ENCODE data around the gene STK17B. TPM values are rescaled to one million over a fixed set of nuclear protein-coding genes. Genes with fewer than 3 reads are reported as not detected.

STK17B gene
- total RNA-seq, 2 experiments from 2014 or later = 329 to 403 TPM

DNA sequence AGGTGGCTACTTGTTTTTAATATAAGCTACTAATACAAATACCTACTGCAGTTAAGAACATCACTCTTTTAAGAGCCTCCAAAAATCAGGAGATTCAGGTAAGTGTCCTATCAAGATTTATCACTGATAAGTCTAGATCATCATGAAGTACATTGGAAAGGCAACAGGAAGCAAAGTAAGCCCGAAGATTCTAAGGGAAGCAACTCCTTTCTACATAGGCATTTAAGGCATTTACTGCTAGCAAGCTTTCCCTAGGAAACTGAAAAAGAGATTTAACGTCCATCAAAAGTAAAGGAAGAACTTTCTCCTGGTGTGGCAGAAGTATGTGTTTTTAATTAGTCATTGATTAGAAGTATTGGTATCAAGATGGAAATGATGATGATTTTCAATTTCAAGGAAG lies 3.7 kb downstream of the STK17B start:
- Mint-ChIP-seq H3K9me3 (no peaks in the 10 kb centered on the region), H3K4me3 (peak overlapping the region; percentile 95), H3K4me1 (peaks cover 28% of the 10 kb centered on the region), H3K27me3 (no peaks in the 10 kb centered on the region), H3K36me3 (ENCODE audit: low read depth) (peaks cover 71% of the 10 kb centered on the region), H3K27ac (peak overlapping the region; percentile 96)
- CTCF ChIA-PET = interaction anchor here (0.6 to 2.8 kb wide), 8 partner anchors 9 to 516 kb away, joined by 3 to 16 read pairs (median 5); no protein-coding TSS in a partner anchor
- no peak for DNase-seq
- POLR2A ChIA-PET = no interaction called here

DNA sequence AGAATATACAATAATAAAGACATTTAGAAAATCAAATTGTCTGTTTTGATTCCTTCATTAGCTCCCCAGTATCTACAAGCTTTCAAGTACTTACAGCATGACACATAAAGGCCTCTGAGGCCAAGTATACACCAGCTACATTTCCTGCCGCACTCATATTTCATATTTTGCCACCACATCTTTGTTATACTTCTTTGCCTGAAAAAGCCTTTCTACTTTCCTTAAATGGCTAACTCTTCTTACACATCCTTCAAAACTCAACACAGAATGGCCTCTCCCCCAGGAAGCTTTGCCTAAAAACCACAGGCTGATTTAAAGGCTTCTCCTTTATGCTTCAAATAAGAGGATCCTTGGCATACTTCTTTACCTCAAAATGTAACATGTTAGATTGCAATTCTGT lies 4.5 kb downstream of the STK17B start:
- ChIA-PET CTCF (interaction anchor here (0.6 to 3.0 kb wide), 14 partner anchors 9 to 674 kb away, joined by 3 to 16 read pairs (median 4); partner anchors contain the start of gene DNAH7), POLR2A (interaction anchor here (0.6 to 0.9 kb wide), 3 partner anchors 9 to 605 kb away, joined by 3 to 5 read pairs (median 5); no protein-coding TSS in a partner anchor)
- H3K9me3 Mint-ChIP-seq = no peaks in the 10 kb centered on the region
- H3K4me3 Mint-ChIP-seq = peak overlapping the region; percentile 95
- H3K27ac Mint-ChIP-seq = peak overlapping the region; percentile 96
- no peaks in the 10 kb centered on the region for H3K27me3 Mint-ChIP-seq
- DNase-seq = peak; percentile 55
- peaks cover 32% of the 10 kb centered on the region for H3K4me1 Mint-ChIP-seq
- peaks cover 78% of the 10 kb centered on the region for H3K36me3 Mint-ChIP-seq (ENCODE audit: low read depth)

DNA sequence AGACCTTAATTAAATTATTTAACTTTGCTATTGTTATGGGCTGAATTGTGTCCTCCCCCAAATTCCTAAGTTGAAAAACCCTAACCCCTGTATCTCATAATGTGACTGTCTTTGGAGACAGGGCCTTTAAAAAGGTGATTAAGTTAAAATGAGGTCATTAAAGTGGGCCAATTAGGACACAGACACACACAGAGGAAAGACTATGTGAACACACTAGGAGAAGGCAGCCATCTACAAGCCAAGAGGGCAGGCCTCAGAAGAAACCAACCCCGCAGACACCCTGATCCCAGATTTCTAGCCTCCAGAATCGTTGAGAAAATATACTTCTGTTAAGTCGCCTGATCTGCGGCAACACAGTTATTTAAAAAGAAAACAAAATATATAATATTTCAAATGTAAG lies 6.4 kb downstream of the STK17B start:
- H3K27ac Mint-ChIP-seq = peak overlapping the region; percentile 87
- peak overlapping the region; percentile 95 for H3K4me3 Mint-ChIP-seq
- H3K9me3 Mint-ChIP-seq = no peaks in the 10 kb centered on the region
- POLR2A ChIA-PET = interaction anchor here (0.7 kb wide), 1 partner anchor 12 kb away, joined by 3 read pairs; no protein-coding TSS in a partner anchor
- CTCF ChIA-PET = interaction anchor here (1.4 to 3.2 kb wide), 5 partner anchors 11 to 111 kb away, joined by 3 to 12 read pairs (median 7); no protein-coding TSS in a partner anchor
- DNase-seq = no peak
- peaks cover 90% of the 10 kb centered on the region for H3K36me3 Mint-ChIP-seq (ENCODE audit: low read depth)
- no peaks in the 10 kb centered on the region for H3K27me3 Mint-ChIP-seq
- H3K4me1 Mint-ChIP-seq = peaks cover 47% of the 10 kb centered on the region

DNA sequence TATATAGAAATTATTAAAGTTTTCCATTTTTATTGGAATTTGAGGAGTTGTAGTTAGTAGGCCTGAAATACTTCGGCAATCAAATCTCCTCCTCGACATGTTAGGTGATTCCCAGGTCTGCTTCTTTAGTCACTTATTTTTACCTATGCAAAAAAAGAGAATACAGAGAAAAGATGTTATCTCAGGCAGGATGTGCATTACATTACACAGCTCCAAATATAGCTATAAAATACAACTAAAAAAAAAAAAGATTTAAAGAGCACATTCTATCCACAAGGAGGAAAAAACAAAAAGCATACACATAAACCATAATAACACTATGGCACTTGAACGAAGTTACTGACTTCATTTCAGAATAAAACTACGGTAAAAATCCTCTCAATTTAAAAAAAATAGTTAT lies 8.1 kb downstream of the STK17B start:
- H3K27ac Mint-ChIP-seq = peak overlapping the region; percentile 95
- CTCF ChIA-PET = interaction anchor here (0.7 to 3.2 kb wide), 12 partner anchors 11 to 599 kb away, joined by 3 to 12 read pairs (median 4); no protein-coding TSS in a partner anchor
- POLR2A ChIA-PET = interaction anchor here (0.6 to 1.6 kb wide), 4 partner anchors 10 to 507 kb away, joined by 3 to 7 read pairs (median 4); partner anchors contain the start of gene SLC39A10
- H3K27me3 Mint-ChIP-seq = no peaks in the 10 kb centered on the region
- peak overlapping the region; percentile 68 for H3K4me3 Mint-ChIP-seq
- peaks cover 58% of the 10 kb centered on the region for H3K4me1 Mint-ChIP-seq
- no peak for DNase-seq
- H3K9me3 Mint-ChIP-seq = no peaks in the 10 kb centered on the region
- H3K36me3 Mint-ChIP-seq (ENCODE audit: low read depth) = peaks cover 87% of the 10 kb centered on the region

DNA sequence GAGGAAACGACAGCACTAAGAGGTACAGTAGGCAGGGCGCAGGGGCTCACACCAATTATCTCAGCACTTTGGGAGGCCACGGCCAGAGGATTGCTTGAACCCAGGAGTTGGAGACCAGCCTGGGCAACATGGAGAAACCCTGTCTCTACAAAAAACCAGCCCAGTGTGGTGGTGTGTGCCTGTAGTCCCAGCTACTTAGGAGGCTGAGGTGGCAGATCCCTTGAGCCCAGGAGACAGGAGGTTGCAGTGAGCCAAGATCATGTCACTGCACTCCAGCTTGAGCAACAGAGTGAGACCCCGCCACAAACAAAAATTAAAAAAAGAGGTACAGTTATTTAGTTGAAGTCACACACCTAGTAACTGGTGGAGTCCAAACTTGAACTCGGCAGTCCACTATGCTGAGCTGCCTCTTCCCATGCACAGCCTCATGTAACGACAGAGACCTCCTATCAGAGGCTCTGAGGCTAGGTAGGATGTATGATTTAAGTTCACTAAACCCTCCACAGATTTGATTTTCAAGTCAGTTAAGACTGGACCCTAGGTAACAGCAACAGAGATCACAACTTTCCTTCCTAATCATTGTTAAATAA lies 8.7 kb downstream of the STK17B start:
- Mint-ChIP-seq H3K4me1 (peaks cover 63% of the 10 kb centered on the region), H3K4me3 (peak overlapping the region; percentile 68)

DNA sequence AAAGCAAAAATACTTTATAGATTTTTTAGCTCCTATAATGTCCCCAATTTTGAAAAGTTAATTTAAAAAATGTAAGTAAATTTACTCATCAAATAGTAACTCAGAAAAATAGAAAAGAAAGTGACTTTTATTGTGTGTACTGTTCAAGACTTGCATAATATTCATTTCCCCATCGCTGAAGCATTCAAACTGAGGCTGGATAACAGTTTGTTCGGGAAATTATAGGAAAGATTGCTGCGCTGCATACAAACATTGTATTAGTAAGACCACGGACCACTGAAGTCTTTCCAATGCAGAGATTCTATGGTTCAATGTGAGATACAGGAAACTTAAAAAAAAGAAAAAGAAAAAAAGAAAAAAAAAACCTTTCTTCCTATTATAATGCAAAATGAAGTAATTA lies 10.4 kb downstream of the STK17B start:
- H3K9me3 Mint-ChIP-seq = no peaks in the 10 kb centered on the region
- peak overlapping the region; percentile 68 for H3K4me3 Mint-ChIP-seq
- DNase-seq = no peak
- H3K27ac Mint-ChIP-seq = peak overlapping the region; percentile 95
- peaks cover 87% of the 10 kb centered on the region for H3K36me3 Mint-ChIP-seq (ENCODE audit: low read depth)
- ChIA-PET POLR2A (interaction anchor here (2.0 kb wide), 1 partner anchor 15 kb away, joined by 6 read pairs; no protein-coding TSS in a partner anchor), CTCF (interaction anchor here (0.5 to 1.9 kb wide), 3 partner anchors 17 to 115 kb away, joined by 3 to 5 read pairs (median 3); no protein-coding TSS in a partner anchor)
- peaks cover 72% of the 10 kb centered on the region for H3K4me1 Mint-ChIP-seq
- H3K27me3 Mint-ChIP-seq = no peaks in the 10 kb centered on the region

More for the DNA sequence above, 8.7 kb downstream of the STK17B start:
- Mint-ChIP-seq H3K9me3 (no peaks in the 10 kb centered on the region), H3K27me3 (no peaks in the 10 kb centered on the region), H3K27ac (peak overlapping the region; percentile 95), H3K36me3 (ENCODE audit: low read depth) (peaks cover 85% of the 10 kb centered on the region)
- POLR2A ChIA-PET = interaction anchor here (0.6 to 1.6 kb wide), 5 partner anchors 9 to 506 kb away, joined by 3 to 7 read pairs (median 3); partner anchors contain the start of gene SLC39A10
- CTCF ChIA-PET = interaction anchor here (0.7 to 3.2 kb wide), 11 partner anchors 10 to 599 kb away, joined by 3 to 12 read pairs (median 3); no protein-coding TSS in a partner anchor
- peak; percentile 49 for DNase-seq

DNA sequence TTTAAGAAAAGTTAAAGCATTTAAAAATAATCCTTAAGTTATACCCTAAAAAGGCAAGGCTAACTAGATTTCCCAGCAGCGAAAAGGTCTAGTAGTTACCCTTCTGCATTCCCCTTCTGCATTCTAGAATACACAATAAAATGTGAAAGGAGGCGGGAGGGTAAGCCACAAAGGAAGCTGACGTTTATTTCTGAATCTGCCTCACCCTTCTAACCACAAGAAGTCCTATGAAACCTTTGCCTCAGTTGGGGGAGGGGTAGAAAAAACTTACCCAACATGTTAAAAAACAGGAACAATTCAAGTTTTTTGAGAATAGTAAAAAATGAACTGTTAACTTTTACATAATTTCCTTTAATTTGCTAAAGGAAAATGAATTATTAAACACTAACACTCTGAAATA lies 11.3 kb downstream of the STK17B start:
- H3K27me3 Mint-ChIP-seq = no peaks in the 10 kb centered on the region
- peak overlapping the region; percentile 68 for H3K4me3 Mint-ChIP-seq
- DNase-seq = peak; percentile 86
- H3K27ac Mint-ChIP-seq = peak overlapping the region; percentile 95
- peaks cover 86% of the 10 kb centered on the region for H3K36me3 Mint-ChIP-seq (ENCODE audit: low read depth)
- H3K4me1 Mint-ChIP-seq = peaks cover 71% of the 10 kb centered on the region
- CTCF ChIA-PET = interaction anchor here (0.8 to 3.3 kb wide), 4 partner anchors 16 to 116 kb away, joined by 3 to 11 read pairs (median 4); no protein-coding TSS in a partner anchor
- no peaks in the 10 kb centered on the region for H3K9me3 Mint-ChIP-seq
- POLR2A ChIA-PET = interaction anchor here (2.0 kb wide), 1 partner anchor 16 kb away, joined by 6 read pairs; no protein-coding TSS in a partner anchor

DNA sequence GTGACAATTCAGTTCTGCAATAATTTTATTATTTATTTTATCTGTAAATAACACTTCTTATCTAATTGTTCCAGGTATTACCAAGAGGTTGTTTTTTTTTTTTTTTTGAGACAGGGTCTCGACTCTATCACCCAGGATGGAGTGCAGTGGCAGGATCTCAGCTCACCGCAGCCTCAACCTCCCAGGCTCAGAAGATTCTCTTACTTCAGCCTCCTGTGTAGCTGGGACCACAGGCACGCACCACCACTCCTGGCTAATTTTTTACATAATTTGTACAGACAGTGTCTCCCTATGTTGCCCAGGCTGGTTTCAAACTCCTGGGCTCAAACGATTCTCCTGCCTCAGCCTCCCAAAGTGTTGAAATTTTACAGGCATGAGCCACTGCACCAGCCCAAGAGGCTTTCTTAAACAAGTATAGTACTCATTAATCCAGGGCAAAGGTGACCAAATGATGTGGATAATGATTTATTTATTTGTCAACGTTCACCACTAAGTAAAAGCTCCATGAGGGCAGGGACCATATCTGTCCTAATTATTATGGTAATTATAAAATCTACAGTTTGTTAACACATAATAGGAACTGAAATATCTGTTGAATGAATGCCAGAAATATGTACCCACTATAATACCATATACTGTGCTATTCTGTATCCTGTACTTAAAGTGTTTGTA lies 12.0 kb downstream of the STK17B start:
- H3K4me3 Mint-ChIP-seq = no peak overlapping the region
- H3K27me3 Mint-ChIP-seq = no peaks in the 10 kb centered on the region
- POLR2A ChIA-PET = interaction anchor here (0.9 to 2.0 kb wide), 2 partner anchors 17 to 117 kb away, joined by 3 to 6 read pairs; no protein-coding TSS in a partner anchor
- DNase-seq = peak; percentile 58
- CTCF ChIA-PET = interaction anchor here (0.7 to 3.3 kb wide), 7 partner anchors 12 to 132 kb away, joined by 3 to 11 read pairs (median 4); partner anchors contain the start of gene STK17B
- no peaks in the 10 kb centered on the region for H3K9me3 Mint-ChIP-seq
- H3K4me1 Mint-ChIP-seq = peaks cover 73% of the 10 kb centered on the region
- H3K27ac Mint-ChIP-seq = peak overlapping the region; percentile 95
- H3K36me3 Mint-ChIP-seq (ENCODE audit: low read depth) = peaks cover 86% of the 10 kb centered on the region

DNA sequence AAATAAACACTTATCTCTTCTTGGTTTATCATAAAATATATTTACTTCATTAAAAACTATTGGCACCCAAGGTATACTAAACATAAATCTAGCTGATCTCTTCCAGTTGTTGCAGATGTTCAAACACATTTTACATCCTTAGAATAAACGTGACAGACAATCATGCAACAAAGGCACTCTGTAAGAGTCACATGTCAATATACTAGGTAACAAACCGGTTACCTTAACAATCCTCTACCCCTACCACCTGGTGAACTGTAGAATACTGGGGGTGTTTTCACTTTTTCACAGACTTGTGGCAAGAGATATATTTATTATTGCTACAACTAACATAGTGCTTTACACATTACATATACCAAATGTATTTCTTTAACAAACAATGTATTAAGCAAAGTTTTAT lies 15.8 kb downstream of the STK17B start:
- no peak for DNase-seq
- Mint-ChIP-seq H3K27me3 (no peaks in the 10 kb centered on the region), H3K27ac (peak overlapping the region; percentile 1), H3K4me3 (peak overlapping the region; percentile 37), H3K9me3 (no peaks in the 10 kb centered on the region), H3K36me3 (ENCODE audit: low read depth) (peaks cover 86% of the 10 kb centered on the region), H3K4me1 (peaks cover 83% of the 10 kb centered on the region)
- POLR2A ChIA-PET = no interaction called here
- CTCF ChIA-PET = no interaction called here

DNA sequence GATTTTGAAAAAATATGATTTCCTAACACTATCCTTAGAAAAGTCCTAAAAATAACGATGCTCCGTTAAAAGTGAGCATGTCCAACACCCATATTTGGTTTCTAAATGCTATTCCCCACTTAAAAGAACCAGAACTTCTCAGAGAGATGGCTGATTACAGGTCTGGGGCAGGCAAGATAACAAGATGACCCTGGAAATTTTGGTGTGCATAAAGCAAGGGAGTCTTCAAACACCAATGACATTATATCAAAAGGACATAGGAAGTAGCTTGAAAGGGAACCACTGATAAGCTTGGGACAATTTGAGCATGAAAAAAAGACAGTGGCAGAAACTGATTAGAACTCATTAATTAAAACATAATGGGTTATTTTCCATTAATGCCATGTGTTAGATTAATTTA lies 17.9 kb downstream of the STK17B start:
- ChIA-PET POLR2A (interaction anchor here (0.6 kb wide), 1 partner anchor 10 kb away, joined by 3 read pairs; no protein-coding TSS in a partner anchor), CTCF (interaction anchor here (1.3 to 1.8 kb wide), 3 partner anchors 12 to 123 kb away, joined by 5 to 9 read pairs (median 7); no protein-coding TSS in a partner anchor)
- DNase-seq = no peak
- Mint-ChIP-seq H3K9me3 (no peaks in the 10 kb centered on the region), H3K4me1 (peaks cover 88% of the 10 kb centered on the region), H3K36me3 (ENCODE audit: low read depth) (peaks cover 90% of the 10 kb centered on the region), H3K27me3 (no peaks in the 10 kb centered on the region), H3K27ac (peak overlapping the region; percentile 80), H3K4me3 (peak overlapping the region; percentile 7)

DNA sequence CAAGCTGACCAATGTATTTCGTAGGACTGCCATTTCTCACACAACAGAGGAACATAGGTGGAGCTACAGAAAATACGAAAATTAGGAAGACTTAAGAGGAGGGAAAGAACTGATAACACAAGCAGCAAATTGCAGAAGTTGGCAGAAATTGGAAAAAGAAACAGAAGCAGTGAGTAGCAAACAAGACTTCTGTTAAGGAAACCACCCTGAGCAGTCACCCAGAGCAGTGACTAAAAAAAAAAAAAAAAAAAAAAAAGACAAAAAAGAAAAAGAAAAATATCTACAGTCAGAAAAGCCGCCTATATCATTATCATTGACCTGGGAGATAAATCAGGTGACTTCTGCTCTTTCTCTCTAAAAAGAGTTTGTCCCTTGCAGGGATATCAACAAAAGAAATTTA lies 21.4 kb downstream of the STK17B start:
- Mint-ChIP-seq H3K27me3 (no peaks in the 10 kb centered on the region), H3K9me3 (no peaks in the 10 kb centered on the region), H3K4me3 (peak overlapping the region; percentile 23), H3K27ac (peak overlapping the region; percentile 65), H3K36me3 (ENCODE audit: low read depth) (peaks cover 90% of the 10 kb centered on the region), H3K4me1 (peaks cover 83% of the 10 kb centered on the region)
- POLR2A ChIA-PET = no interaction called here
- DNase-seq = no peak
- CTCF ChIA-PET = interaction anchor here (0.6 to 1.6 kb wide), 2 partner anchors 8 to 126 kb away, joined by 3 to 9 read pairs; no protein-coding TSS in a partner anchor

DNA sequence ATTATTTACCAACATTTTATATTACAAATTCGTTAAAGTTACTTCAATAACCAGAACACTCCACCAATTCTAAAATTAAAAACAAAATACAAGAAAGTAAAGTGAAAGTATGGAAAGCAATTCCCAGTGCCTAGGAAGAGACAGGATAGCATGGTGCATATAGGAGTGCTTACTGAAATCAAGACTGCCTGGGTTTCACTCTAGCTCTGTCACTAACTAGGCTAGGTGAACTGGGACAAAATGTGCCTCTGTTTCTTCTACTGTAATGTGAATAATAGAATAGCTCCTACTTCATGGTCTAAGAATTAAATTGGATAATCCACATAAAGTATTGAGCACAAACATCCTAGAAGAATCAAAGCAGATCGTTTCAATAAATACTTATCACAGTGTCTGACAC lies 22.6 kb downstream of the STK17B start:
- peaks cover 89% of the 10 kb centered on the region for H3K36me3 Mint-ChIP-seq (ENCODE audit: low read depth)
- CTCF ChIA-PET = interaction anchor here (0.6 to 1.6 kb wide), 3 partner anchors 111 to 186 kb away, joined by 3 to 9 read pairs (median 5); no protein-coding TSS in a partner anchor
- H3K27ac Mint-ChIP-seq = peak overlapping the region; percentile 58
- H3K27me3 Mint-ChIP-seq = no peaks in the 10 kb centered on the region
- DNase-seq = no peak
- POLR2A ChIA-PET = interaction anchor here (0.6 kb wide), 1 partner anchor 188 kb away, joined by 6 read pairs; no protein-coding TSS in a partner anchor
- no peaks in the 10 kb centered on the region for H3K9me3 Mint-ChIP-seq
- peak overlapping the region; percentile 15 for H3K4me3 Mint-ChIP-seq
- H3K4me1 Mint-ChIP-seq = peaks cover 82% of the 10 kb centered on the region
